ENCODE results near the gene VWCE.

Gene VWCE

DNA sequence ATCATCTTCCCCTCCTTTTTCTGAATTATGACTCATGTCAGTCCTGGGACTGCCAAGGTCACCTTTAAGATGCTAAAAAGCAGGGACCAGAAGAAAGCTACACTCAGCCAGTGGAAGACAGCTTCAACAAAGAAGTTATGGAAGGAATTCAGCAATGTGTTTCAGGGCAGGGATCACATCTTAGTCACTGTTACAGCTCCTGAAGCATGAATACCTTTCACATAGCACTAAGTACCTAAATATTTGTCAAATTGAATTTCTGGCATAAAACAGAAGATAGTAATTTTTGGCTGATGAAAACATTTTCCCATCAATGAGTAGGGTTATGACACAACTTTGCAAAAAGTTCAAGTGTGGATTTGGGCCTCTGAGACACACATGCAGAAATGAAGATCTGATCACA is 32.6 kb upstream of the VWCE start:
- FAIRE-seq (peak; percentile 53), DNase-seq (ENCODE audit: insufficient read length, low spot score) (no peak)
- TF ChIP-seq, protein P1, sequence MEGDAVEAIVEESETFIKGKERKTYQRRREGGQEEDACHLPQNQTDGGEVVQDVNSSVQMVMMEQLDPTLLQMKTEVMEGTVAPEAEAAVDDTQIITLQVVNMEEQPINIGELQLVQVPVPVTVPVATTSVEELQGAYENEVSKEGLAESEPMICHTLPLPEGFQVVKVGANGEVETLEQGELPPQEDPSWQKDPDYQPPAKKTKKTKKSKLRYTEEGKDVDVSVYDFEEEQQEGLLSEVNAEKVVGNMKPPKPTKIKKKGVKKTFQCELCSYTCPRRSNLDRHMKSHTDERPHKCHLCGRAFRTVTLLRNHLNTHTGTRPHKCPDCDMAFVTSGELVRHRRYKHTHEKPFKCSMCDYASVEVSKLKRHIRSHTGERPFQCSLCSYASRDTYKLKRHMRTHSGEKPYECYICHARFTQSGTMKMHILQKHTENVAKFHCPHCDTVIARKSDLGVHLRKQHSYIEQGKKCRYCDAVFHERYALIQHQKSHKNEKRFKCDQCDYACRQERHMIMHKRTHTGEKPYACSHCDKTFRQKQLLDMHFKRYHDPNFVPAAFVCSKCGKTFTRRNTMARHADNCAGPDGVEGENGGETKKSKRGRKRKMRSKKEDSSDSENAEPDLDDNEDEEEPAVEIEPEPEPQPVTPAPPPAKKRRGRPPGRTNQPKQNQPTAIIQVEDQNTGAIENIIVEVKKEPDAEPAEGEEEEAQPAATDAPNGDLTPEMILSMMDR (IDR thresholded peaks at IDR 0.05; ENCODE audit: insufficient read depth, missing control alignments): no peak

DNA sequence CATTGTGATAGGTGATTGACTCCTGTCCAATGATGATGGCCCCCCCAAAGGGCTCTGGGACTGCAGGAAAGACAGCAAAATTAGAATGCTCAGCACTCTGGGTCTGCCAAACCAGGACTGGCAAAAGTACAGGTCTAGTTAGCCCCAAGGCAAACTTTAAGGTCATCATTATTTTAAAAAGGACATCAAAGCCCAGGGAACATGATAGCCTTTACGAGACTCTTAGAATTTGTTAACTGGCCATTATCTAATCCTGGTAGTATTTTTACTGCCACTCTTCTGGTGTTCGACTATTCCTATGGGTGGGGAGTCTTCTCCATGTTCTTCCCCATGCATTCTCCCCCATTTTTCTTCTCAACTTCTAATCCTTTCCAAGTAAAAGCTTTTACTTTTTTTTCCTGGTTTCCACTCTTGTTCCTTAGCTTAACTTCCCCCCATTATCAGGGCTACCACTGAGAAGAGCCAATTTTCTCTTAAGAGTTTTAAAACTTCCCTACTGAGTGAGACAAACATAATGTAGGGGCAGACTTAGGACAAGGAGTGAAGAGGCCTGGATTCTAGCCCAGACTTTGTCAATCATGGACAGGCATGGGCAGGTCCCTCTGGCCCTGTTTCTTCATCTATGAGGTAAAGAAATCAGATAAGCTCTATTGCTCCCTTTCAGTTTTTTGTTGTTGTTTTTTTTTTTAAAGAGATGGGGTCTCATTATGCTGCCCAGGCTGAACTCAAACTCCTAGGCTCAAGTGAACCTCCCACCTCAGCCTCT is 30.7 kb upstream of the VWCE start:
- FAIRE-seq: no peak
- no peak for DNase-seq (ENCODE audit: insufficient read length, low spot score)
- TF ChIP-seq, protein P1 (IDR thresholded peaks at IDR 0.05; ENCODE audit: insufficient read depth, missing control alignments): no peak

DNA sequence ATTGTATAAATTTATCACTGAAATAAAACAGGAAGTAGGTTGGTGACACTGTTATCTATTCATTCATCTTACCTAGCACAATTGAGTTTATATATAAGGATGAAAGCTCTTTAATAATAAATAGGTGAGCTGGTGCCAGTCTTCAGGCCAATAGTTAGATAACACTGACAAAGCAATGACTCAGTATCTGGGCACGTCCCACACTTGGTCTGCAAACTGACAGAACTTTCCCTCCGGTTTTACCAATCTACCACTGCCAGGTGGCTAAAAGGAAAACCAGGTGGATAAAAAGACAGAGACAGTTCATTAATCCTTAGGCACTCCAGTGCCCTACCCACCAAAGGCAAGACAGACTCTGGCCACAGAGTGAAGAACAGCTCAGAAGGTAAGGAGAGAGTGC is 20.1 kb upstream of the VWCE start:
- DNase-seq (ENCODE audit: insufficient read length, low spot score) (no peak), FAIRE-seq (no peak)
- TF ChIP-seq, protein P1 (IDR thresholded peaks at IDR 0.05; ENCODE audit: insufficient read depth, missing control alignments): no peak

DNA sequence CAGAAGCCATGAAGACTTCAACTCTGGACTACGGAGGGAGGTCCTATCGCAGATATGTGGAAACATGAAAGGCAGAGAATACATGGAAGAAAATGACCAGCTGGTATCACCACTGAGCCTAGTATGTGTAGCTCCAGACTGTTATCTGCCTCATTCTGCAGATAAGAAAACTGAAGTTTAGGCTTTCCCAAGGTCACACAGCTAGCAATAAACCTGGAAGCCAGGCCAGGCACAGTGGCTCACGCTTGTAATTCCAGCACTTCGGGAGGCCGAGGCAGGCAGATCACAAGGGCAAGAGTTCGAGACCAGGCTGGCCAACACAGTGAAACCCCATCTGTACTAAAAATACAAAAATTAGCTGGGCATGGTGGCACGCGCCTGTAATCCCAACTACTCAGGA is 15.6 kb upstream of the VWCE start:
- TF ChIP-seq, protein P1 (IDR thresholded peaks at IDR 0.05; ENCODE audit: insufficient read depth, missing control alignments): no peak
- FAIRE-seq: no peak
- no peak for DNase-seq (ENCODE audit: insufficient read length, low spot score)

DNA sequence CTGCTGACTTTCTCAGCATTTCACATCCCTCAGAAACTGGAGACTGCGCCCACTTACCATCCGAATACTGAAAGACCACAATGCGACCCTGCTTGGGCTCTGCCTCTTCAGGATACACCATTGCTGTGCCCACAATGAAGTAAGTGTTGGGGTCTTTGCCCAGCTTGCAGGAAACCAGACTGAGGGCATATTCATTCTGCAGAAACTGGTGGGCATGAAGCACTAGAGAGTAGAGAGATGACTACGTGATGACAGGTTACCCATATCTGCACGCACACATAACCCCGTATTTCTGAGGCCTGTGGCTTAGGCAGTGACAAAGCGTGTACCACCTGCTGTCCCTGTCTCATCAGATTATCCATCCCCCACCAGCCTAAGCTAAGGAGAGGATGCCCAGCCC is 14.6 kb upstream of the VWCE start:
- no peak for FAIRE-seq
- no peak for DNase-seq (ENCODE audit: insufficient read length, low spot score)
- TF ChIP-seq, protein P1 (IDR thresholded peaks at IDR 0.05; ENCODE audit: insufficient read depth, missing control alignments): no peak

DNA sequence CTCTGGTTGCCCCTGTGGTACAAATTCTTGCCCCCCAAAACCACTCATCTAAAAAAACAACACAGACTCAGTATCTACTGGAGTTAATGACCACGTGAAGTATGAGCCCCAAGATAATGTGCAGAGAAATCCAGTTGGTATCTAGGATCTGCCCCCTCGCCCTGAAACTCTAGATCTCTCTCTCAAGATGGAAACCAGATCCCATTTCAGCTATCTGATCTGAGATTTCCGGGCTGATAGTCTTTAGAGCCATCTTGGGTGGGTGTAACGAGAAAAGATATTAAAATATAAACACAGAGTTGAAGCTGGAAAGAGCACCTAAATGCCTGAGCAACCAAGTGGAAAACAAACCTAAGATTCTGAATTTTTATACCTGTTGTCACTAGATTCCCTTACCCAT is 14.0 kb upstream of the VWCE start:
- FAIRE-seq (no peak), DNase-seq (ENCODE audit: insufficient read length, low spot score) (no peak)
- TF ChIP-seq, protein P1 (IDR thresholded peaks at IDR 0.05; ENCODE audit: insufficient read depth, missing control alignments): no peak

DNA sequence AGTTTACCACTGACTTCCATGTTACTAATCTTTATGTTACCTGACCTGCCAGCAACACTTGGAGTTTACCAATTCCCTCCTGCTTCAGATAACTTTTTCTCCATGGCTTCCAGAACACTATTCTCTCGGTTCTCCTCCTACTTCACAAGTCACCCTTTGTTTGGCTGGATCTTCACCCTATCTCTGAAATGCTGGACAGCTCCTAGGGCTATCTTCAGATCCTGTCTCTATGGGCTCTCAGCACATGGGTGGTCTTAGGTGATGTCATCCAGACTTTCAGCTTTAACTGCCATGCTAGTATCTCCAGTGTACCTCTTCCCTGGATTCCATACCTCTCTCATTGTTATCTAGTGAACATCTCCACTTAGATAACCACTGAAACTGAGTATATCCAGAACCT is 12.2 kb upstream of the VWCE start:
- FAIRE-seq (no peak), DNase-seq (ENCODE audit: insufficient read length, low spot score) (no peak)
- TF ChIP-seq, protein P1 (IDR thresholded peaks at IDR 0.05; ENCODE audit: insufficient read depth, missing control alignments): no peak
